Neural crest cell (in vitro differentiated cells): ENCODE data around the gene PEAR1. TPM values are rescaled to one million over a fixed set of nuclear protein-coding genes. Genes with fewer than 3 reads are reported as not detected.

Experiments used
- DNase-seq: peaks from one replicate; pipeline ENCODE4 v3.0.0; 2021; ENCODE audit warnings: low read depth, mixed read lengths, low spot score
- H3K27ac Mint-ChIP-seq: one replicate; pipeline ENCODE4 v1.8.0; 2021; ENCODE audit warnings: mild to moderate bottlenecking, mixed read lengths; ENCODE audit not compliant: unreplicated experiment
- H3K27me3 Mint-ChIP-seq: 2 replicates; pipeline ENCODE4 v1.8.0; 2021; ENCODE audit warnings: low read depth, mild to moderate bottlenecking, mixed read lengths
- H3K36me3 Mint-ChIP-seq: 2 replicates; pipeline ENCODE4 v1.8.0; 2021; ENCODE audit warnings: low read depth, mild to moderate bottlenecking, mixed read lengths
- H3K4me1 Mint-ChIP-seq: 2 replicates; pipeline ENCODE4 v1.8.0; 2021; ENCODE audit warnings: mixed read lengths
- H3K4me3 Mint-ChIP-seq: one replicate; pipeline ENCODE4 v1.8.0; 2021; ENCODE audit warnings: mild to moderate bottlenecking, mixed read lengths
- H3K9me3 Mint-ChIP-seq: 2 replicates; pipeline ENCODE4 v1.8.0; 2021; ENCODE audit warnings: mixed read lengths
- microRNA-seq: library from miRNA; unstranded; fragments of <30 nt; microRNA quantifications from one replicate; pipeline ENCODE4, GENCODE V29; 2020
- total RNA-seq: library from RNA; stranded (reverse); gene quantifications from 2 replicates; pipeline ENCODE4 v1.2.1, GENCODE V29; 2021
- TF ChIP-seq, protein P1 (sequence below): fragments of 200-600 bp; sonication (generic); conservative IDR thresholded peaks from 2 replicates; pipeline ENCODE4 v1.5.0; 2021; ENCODE audit warnings: antibody characterized with exemption, mild to moderate bottlenecking

PEAR1 gene
- total RNA-seq, 1 donor from 2014 or later: 6.8 TPM

DNA sequence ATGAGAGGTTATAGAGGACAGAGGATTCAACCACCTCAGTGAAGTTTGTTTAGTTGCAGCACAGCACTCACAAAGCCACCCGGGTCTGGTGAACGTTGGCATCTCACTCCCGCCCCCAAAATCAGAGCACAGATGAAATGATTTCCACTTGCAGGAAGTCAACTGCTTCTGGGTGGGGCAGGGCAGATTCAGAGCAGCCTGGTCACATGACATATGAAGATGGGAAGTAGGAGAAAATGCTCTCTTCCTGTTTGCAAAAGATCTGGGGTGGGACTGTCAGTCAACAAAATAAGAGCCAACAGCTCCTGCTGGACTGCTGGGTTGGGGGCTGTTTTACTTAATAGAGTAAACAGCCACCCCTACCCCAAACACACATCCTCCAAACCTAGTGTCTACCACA, 70.1 kb downstream of the PEAR1 start:
- H3K4me1 Mint-ChIP-seq: no peaks in the 10 kb centered on the region
- DNase-seq: no peak
- no peaks in the 10 kb centered on the region for H3K9me3 Mint-ChIP-seq
- H3K36me3 Mint-ChIP-seq: peaks cover 17% of the 10 kb centered on the region
- no peak overlapping the region for H3K27ac Mint-ChIP-seq
- TF ChIP-seq, protein P1, sequence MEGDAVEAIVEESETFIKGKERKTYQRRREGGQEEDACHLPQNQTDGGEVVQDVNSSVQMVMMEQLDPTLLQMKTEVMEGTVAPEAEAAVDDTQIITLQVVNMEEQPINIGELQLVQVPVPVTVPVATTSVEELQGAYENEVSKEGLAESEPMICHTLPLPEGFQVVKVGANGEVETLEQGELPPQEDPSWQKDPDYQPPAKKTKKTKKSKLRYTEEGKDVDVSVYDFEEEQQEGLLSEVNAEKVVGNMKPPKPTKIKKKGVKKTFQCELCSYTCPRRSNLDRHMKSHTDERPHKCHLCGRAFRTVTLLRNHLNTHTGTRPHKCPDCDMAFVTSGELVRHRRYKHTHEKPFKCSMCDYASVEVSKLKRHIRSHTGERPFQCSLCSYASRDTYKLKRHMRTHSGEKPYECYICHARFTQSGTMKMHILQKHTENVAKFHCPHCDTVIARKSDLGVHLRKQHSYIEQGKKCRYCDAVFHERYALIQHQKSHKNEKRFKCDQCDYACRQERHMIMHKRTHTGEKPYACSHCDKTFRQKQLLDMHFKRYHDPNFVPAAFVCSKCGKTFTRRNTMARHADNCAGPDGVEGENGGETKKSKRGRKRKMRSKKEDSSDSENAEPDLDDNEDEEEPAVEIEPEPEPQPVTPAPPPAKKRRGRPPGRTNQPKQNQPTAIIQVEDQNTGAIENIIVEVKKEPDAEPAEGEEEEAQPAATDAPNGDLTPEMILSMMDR: no peak
- no peaks in the 10 kb centered on the region for H3K27me3 Mint-ChIP-seq
- H3K4me3 Mint-ChIP-seq: no peak overlapping the region

DNA sequence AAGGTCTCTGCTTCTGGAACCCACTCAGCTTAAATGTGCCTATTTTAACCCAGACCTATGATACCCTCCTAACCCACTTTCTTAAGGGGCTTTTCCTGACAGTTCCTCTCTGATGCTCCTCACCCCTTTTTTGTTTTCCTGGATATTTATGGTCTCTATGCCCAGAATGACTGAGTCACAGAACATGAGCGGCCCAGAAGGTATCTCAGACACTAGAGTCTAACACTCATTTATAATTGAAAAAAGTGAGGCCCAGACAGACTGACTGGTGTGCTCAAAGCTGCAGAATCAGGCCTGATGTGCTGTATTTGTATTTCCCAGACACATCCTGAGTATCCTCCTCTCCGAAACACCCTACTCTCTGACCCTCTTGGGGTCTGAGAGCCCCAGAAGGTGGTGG, 70.9 kb downstream of the PEAR1 start:
- H3K27ac Mint-ChIP-seq: no peak overlapping the region
- H3K4me1 Mint-ChIP-seq: no peaks in the 10 kb centered on the region
- no peak for DNase-seq
- peaks cover 20% of the 10 kb centered on the region for H3K36me3 Mint-ChIP-seq
- TF ChIP-seq, protein P1: no peak
- H3K4me3 Mint-ChIP-seq: no peak overlapping the region
- H3K9me3 Mint-ChIP-seq: no peaks in the 10 kb centered on the region
- H3K27me3 Mint-ChIP-seq: no peaks in the 10 kb centered on the region

Small RNA genes lying within 50 kb of the gene (microRNA-seq; reads per million reads assigned to microRNA genes)
- gene MIR765: 5.3 reads per million

Other genes with a start within 250 kb of the PEAR1 start
- gene NES, start 216.3 kb upstream of the PEAR1 start, total RNA-seq: 248 and 265 TPM in 2 replicates
- 606 and 647 TPM in 2 replicates for gene CRABP2, start 188.1 kb upstream of the PEAR1 start, total RNA-seq
- 30.4 and 33.0 TPM in 2 replicates for gene METTL25B, start 165.2 kb upstream of the PEAR1 start, total RNA-seq
- gene ISG20L2, start 165.0 kb upstream of the PEAR1 start, total RNA-seq: 47.0 and 52.7 TPM in 2 replicates
- 37.3 and 49.3 TPM in 2 replicates for gene MRPL24, start 152.6 kb upstream of the PEAR1 start, total RNA-seq
- gene HDGF, start 142.0 kb upstream of the PEAR1 start, total RNA-seq: 294 and 304 TPM in 2 replicates
- gene PRCC, start 126.2 kb upstream of the PEAR1 start, total RNA-seq: 99.8 and 102 TPM in 2 replicates
- 1.0 and 1.1 TPM in 2 replicates for gene SH2D2A, start 76.9 kb upstream of the PEAR1 start, total RNA-seq
- gene INSRR, start 34.6 kb upstream of the PEAR1 start, total RNA-seq: 0.07 TPM in 1 of 2 replicates, not detected in the other
- gene NTRK1, start 32.9 kb upstream of the PEAR1 start, total RNA-seq: 0.21 and 0.27 TPM in 2 replicates
- gene LRRC71, start 26.9 kb downstream of the PEAR1 start, total RNA-seq: not detected in 2 replicates
- gene ARHGEF11, start 152.0 kb downstream of the PEAR1 start, total RNA-seq: 51.5 and 52.7 TPM in 2 replicates
- 0.19 and 0.23 TPM in 2 replicates for gene ETV3L, start 206.1 kb downstream of the PEAR1 start, total RNA-seq
- gene ETV3, start 244.7 kb downstream of the PEAR1 start, total RNA-seq: 29.0 and 29.7 TPM in 2 replicates